Loucy (cell line): ENCODE data around the gene PAEP.

ENCODE experiments used
- EZH2phosphoT487 ChIP-seq: fragments of 200-600 bp; IDR thresholded peaks from 2 replicates; pipeline ENCODE4 v1.6.1; 2018; ENCODE audit warnings: antibody characterized with exemption, mild to moderate bottlenecking, moderate library complexity, borderline replicate concordance
- TF ChIP-seq, protein P1 (sequence below): fragments of 200-600 bp; sonication (generic); conservative IDR thresholded peaks from 2 replicates; pipeline ENCODE4 v1.5.1; 2014; ENCODE audit warnings: mild to moderate bottlenecking, antibody characterized with exemption, low read length

DNA sequence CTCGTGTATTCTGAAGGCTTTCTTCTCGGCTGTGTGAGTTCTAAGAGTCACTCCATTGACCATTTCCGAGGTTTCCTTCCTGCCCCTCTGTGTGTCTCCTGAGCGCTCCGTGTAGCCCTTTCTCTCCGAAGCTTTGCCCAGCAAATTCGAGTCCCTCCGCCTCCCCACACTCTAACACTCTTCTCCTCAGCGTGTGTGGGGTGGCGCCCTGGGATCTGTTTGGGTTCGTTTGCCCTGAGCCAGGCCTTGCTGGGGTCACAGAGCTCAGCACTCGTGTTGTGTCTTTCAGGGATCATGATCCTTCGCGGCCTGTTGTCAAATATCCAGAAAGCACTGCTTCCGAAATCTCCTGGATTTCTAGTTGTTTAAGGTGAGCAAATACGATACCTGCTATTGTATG, 5.6 kb upstream of the PAEP start:
- TF ChIP-seq, protein P1, sequence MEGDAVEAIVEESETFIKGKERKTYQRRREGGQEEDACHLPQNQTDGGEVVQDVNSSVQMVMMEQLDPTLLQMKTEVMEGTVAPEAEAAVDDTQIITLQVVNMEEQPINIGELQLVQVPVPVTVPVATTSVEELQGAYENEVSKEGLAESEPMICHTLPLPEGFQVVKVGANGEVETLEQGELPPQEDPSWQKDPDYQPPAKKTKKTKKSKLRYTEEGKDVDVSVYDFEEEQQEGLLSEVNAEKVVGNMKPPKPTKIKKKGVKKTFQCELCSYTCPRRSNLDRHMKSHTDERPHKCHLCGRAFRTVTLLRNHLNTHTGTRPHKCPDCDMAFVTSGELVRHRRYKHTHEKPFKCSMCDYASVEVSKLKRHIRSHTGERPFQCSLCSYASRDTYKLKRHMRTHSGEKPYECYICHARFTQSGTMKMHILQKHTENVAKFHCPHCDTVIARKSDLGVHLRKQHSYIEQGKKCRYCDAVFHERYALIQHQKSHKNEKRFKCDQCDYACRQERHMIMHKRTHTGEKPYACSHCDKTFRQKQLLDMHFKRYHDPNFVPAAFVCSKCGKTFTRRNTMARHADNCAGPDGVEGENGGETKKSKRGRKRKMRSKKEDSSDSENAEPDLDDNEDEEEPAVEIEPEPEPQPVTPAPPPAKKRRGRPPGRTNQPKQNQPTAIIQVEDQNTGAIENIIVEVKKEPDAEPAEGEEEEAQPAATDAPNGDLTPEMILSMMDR, result no peak
- no peak for TF ChIP-seq EZH2phosphoT487
